SU-DHL-6 (cell line): ENCODE results near the gene RXFP2.

Experiments used
- H2AFZ ChIP-seq: fragments of 200-600 bp; sonication (generic); 2 replicates; pipeline ENCODE4 v1.6.1; 2014; ENCODE audit warnings: low read depth, mild to moderate bottlenecking, moderate library complexity, mixed read lengths, antibody characterized with exemption, low read length; ENCODE audit not compliant: severe bottlenecking
- H3F3A ChIP-seq: fragments of 200-600 bp; shearing (Covaris generic); 2 replicates; pipeline ENCODE4 v1.6.0; 2016; ENCODE audit warnings: antibody characterized with exemption, mild to moderate bottlenecking; ENCODE audit not compliant: insufficient read depth
- H3K27ac ChIP-seq: fragments of 200-600 bp; sonication (generic); 2 replicates; pipeline ENCODE4 v1.5.1; 2016; ENCODE audit warnings: low read depth, mild to moderate bottlenecking, low read length, moderate library complexity, mixed read lengths
- H3K27me3 ChIP-seq: fragments of 200-600 bp; sonication (generic), shearing (Covaris generic); 2 replicates; pipeline ENCODE4 v1.6.0; 2014; ENCODE audit warnings: mild to moderate bottlenecking, low read length
- H3K36me3 ChIP-seq: fragments of 200-600 bp; sonication (generic); 2 replicates; pipeline ENCODE4 v1.6.1; 2014; ENCODE audit warnings: mild to moderate bottlenecking, low read length, mixed read lengths
- H3K4me2 ChIP-seq: fragments of 300-600, 200-600 bp; shearing (Covaris generic), sonication (generic); 2 replicates; pipeline ENCODE4 v1.6.0; 2014; ENCODE audit warnings: low read length, low read depth, mild to moderate bottlenecking; ENCODE audit not compliant: poor library complexity, severe bottlenecking
- H3K4me3 ChIP-seq: fragments of 200-600 bp; sonication (generic); 2 replicates; pipeline ENCODE4 v1.5.1; 2014; ENCODE audit warnings: antibody characterized with exemption, low read length, mild to moderate bottlenecking, mixed read lengths; ENCODE audit not compliant: insufficient read depth, poor library complexity, severe bottlenecking
- H3K79me2 ChIP-seq: fragments of 200-600 bp; sonication (generic); 2 replicates; pipeline ENCODE4 v1.6.1; 2014; ENCODE audit warnings: mild to moderate bottlenecking, low read length, moderate library complexity; ENCODE audit not compliant: insufficient read depth
- H3K9ac ChIP-seq: fragments of 200-600 bp; sonication (generic); 2 replicates; pipeline ENCODE4 v1.7.0; 2014; ENCODE audit warnings: mild to moderate bottlenecking, low read length
- H3K9me2 ChIP-seq: fragments of 200-600 bp; sonication (generic); replicated peaks from 2 replicates; pipeline ENCODE4 v1.6.1; 2014; ENCODE audit warnings: low read length; ENCODE audit not compliant: insufficient read depth
- H3K9me3 ChIP-seq: fragments of 200-600 bp; sonication (generic); 2 replicates; pipeline ENCODE4 v1.6.1; 2014; ENCODE audit warnings: low read length, mixed read lengths; ENCODE audit not compliant: insufficient read depth
- H4K20me1 ChIP-seq: fragments of 200-600 bp; sonication (generic); 2 replicates; pipeline ENCODE4 v1.6.1; 2014; ENCODE audit warnings: low read depth, mild to moderate bottlenecking, antibody characterized with exemption, low read length, moderate library complexity, mixed read lengths
- CTCF ChIP-seq: fragments of 200-600 bp; sonication (generic); IDR thresholded peaks from one replicate; pipeline ENCODE4 v1.5.1; 2017; ENCODE audit warnings: antibody characterized with exemption, mild to moderate bottlenecking, low read length, moderate library complexity; ENCODE audit not compliant: insufficient read depth, poor library complexity, severe bottlenecking
- EZH2phosphoT487 ChIP-seq: fragments of 200-600 bp; sonication (generic), shearing (Covaris generic); conservative IDR thresholded peaks from 2 replicates; pipeline ENCODE4 v1.6.1; 2018; ENCODE audit warnings: mild to moderate bottlenecking, antibody characterized with exemption, low read length, moderate library complexity, mixed read lengths

Gene RXFP2

DNA sequence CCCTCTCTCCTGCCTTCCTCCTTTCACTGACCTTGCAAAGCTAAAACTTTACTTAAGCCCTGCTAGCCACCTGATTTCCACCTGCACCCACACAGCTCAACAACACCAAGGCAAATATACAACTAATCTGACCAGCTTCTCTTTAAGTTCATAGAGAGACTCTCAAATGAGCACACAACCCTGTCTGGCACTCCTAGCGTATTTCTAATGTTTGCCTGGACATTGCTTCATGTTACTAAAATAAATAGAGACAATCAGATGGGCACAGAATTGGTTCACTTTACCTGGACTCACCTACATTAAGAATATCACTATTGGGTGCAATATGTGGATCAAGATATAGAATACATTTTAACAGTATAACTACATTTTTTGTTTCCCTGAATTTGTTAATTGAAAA lies 33.2 kb upstream of the RXFP2 start:
- H3K4me2 ChIP-seq = no peak overlapping the region
- H3K4me3 ChIP-seq = no peak overlapping the region
- no peaks in the 10 kb centered on the region for H4K20me1 ChIP-seq
- no peaks in the 10 kb centered on the region for H3K9me3 ChIP-seq
- no peak for TF ChIP-seq CTCF
- no peak for TF ChIP-seq EZH2phosphoT487
- no peaks in the 10 kb centered on the region for H3K79me2 ChIP-seq
- H3K9ac ChIP-seq = no peak overlapping the region
- H3K9me2 ChIP-seq = no peaks in the 10 kb centered on the region
- H3K36me3 ChIP-seq = no peaks in the 10 kb centered on the region
- H3K27me3 ChIP-seq = no peaks in the 10 kb centered on the region
- no peak overlapping the region for H2AFZ ChIP-seq
- H3F3A ChIP-seq = no peaks in the 10 kb centered on the region
- H3K27ac ChIP-seq = no peak overlapping the region

DNA sequence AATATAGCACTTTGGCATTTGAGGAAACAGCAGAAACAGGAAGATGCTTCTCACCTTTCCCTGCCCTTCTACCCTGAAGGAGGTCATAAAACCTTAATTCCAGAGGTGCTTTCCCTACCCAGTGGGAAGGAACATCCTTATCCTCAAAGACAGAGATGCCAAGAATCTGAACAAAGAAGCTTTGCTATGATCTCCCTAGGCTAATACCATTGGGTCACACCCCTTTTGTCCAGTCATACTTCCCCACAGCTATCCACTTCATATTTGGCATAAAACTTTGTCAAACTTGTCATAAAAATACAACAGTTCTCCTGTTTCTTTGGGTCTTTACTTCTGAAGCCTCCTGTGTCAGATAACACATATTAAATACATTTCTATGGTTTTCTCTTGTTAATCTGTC lies 21.7 kb upstream of the RXFP2 start:
- Histone ChIP-seq H3K9me3 (no peaks in the 10 kb centered on the region), H3K4me3 (no peak overlapping the region), H3K9ac (no peak overlapping the region), H3K36me3 (no peaks in the 10 kb centered on the region), H3K9me2 (no peaks in the 10 kb centered on the region), H2AFZ (no peak overlapping the region), H3K79me2 (no peaks in the 10 kb centered on the region), H3F3A (no peaks in the 10 kb centered on the region), H3K27me3 (no peaks in the 10 kb centered on the region), H3K27ac (no peak overlapping the region), H3K4me2 (no peak overlapping the region), H4K20me1 (no peaks in the 10 kb centered on the region)
- TF ChIP-seq CTCF (no peak), EZH2phosphoT487 (no peak)

- no peak for TF ChIP-seq CTCF
- TF ChIP-seq EZH2phosphoT487 = no peak
- Histone ChIP-seq H4K20me1 (no peaks in the 10 kb centered on the region), H2AFZ (no peak overlapping the region), H3K27me3 (no peaks in the 10 kb centered on the region), H3K79me2 (no peaks in the 10 kb centered on the region), H3K4me3 (no peak overlapping the region), H3K4me2 (no peak overlapping the region), H3K36me3 (no peaks in the 10 kb centered on the region), H3K9me2 (no peaks in the 10 kb centered on the region), H3K9ac (no peak overlapping the region), H3K27ac (no peak overlapping the region), H3F3A (no peaks in the 10 kb centered on the region), H3K9me3 (no peaks in the 10 kb centered on the region)
Observed at GRCh38 chr13:31719214-31719613, 20.1 kb upstream of the RXFP2 start.

DNA sequence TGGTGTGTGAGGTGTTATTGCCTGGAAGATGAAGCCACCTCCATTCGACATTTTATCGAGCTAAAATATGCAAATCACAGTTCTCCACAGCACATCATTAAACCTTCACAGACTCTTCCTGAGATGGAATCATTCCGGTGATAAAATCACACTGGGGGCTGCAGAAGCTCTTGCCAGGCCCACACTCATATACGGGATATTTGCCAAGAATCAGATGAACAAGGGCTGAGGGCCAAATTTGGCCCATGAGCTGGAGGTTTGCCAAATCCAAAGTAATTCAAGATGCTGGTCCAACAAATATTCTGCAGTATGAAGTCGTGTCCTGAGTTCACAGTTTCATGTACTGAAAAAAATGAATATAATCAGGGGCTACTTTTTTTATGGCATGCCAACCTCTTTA lies 16.7 kb upstream of the RXFP2 start:
- no peaks in the 10 kb centered on the region for H3K9me2 ChIP-seq
- no peaks in the 10 kb centered on the region for H3F3A ChIP-seq
- H3K27ac ChIP-seq = no peak overlapping the region
- H3K9ac ChIP-seq = no peak overlapping the region
- H3K9me3 ChIP-seq = no peaks in the 10 kb centered on the region
- no peaks in the 10 kb centered on the region for H3K27me3 ChIP-seq
- TF ChIP-seq CTCF = no peak
- no peak for TF ChIP-seq EZH2phosphoT487
- H3K4me3 ChIP-seq = no peak overlapping the region
- H4K20me1 ChIP-seq = no peaks in the 10 kb centered on the region
- H2AFZ ChIP-seq = no peak overlapping the region
- no peaks in the 10 kb centered on the region for H3K79me2 ChIP-seq
- no peaks in the 10 kb centered on the region for H3K36me3 ChIP-seq
- H3K4me2 ChIP-seq = no peak overlapping the region
